Measurements from ENCODE around the gene SLC12A5.
A peak's percentile ranks its signal among the peaks of the same experiment; 100 is the strongest.

The SLC12A5 gene

DNA sequence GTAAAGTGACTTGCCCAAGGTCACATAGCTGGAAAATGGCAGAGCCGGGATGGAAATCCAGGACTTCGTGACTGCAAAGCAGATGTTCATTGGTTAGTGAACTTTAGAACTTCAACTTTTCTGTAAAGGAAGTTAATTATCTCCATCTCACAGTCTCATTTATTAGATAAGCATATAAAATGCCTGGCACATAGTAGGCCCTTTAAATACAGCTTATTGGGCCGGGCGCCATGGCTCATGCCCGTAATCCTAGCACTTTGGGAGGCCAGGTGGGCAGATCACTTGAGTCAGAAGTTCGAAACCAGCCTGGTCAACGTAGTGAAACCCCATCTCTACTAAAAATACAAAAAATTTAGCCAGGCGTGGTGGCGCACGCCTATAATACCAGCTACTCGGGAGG lies 22.1 kb upstream of the SLC12A5 start:
- H3K27ac ChIP-seq (ENCODE audit: low read depth, low read length), result no peak overlapping the region

DNA sequence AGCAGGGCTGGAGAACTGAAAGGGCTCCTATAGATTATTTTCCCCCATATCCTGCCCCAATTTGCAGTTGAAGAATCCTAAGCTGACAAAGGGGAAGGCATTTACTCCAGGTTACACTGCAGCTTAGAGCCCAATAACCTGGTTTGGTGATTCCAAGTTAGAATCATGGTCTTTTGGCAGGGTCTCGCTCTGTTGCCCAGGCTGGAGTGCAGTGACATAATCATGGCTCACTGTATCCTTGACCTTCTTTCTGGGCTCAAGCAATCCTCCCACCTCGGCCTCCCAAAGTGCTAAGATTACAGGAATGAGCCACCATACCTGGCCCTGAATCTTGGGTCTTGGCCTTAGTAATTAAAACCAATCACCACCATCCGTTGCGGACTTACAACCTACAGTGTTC lies 21.3 kb upstream of the SLC12A5 start:
- H2AFZ ChIP-seq (ENCODE audit: low read length, unreplicated experiment), result no peak overlapping the region
- no peaks in the 10 kb centered on the region for H3K79me2 ChIP-seq (ENCODE audit: control insufficient read depth, insufficient read depth, low read length, unreplicated experiment)
- H3K4me3 ChIP-seq (ENCODE audit: low read depth, low read length), result no peak overlapping the region
- peaks cover 21% of the 10 kb centered on the region for H3K4me1 ChIP-seq (ENCODE audit: control insufficient read depth, insufficient read depth, low read length, unreplicated experiment)
- H3K36me3 ChIP-seq (ENCODE audit: insufficient read depth, low read length), result no peaks in the 10 kb centered on the region
- no peak overlapping the region for H3K27ac ChIP-seq (ENCODE audit: low read depth, low read length)
- peaks cover 31% of the 10 kb centered on the region for H3K27me3 ChIP-seq (ENCODE audit: insufficient read depth, low read length)

More for the DNA sequence above, 22.1 kb upstream of the SLC12A5 start:
- Histone ChIP-seq H3K27me3 (ENCODE audit: insufficient read depth, low read length) (peaks cover 24% of the 10 kb centered on the region), H2AFZ (ENCODE audit: low read length, unreplicated experiment) (no peak overlapping the region), H3K4me3 (ENCODE audit: low read depth, low read length) (no peak overlapping the region), H3K36me3 (ENCODE audit: insufficient read depth, low read length) (no peaks in the 10 kb centered on the region), H3K4me1 (ENCODE audit: control insufficient read depth, insufficient read depth, low read length, unreplicated experiment) (peaks cover 21% of the 10 kb centered on the region), H3K79me2 (ENCODE audit: control insufficient read depth, insufficient read depth, low read length, unreplicated experiment) (no peaks in the 10 kb centered on the region)

DNA sequence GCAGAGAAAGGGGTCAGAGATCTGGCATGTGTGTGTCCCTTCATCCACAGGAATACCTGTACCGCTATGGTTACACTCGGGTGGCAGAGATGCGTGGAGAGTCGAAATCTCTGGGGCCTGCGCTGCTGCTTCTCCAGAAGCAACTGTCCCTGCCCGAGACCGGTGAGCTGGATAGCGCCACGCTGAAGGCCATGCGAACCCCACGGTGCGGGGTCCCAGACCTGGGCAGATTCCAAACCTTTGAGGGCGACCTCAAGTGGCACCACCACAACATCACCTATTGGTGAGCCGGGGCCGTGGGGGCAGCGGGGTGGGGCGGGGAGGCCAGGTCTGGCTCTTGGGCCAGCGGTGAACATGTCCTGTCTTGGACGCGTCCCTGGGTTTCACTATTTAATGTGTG lies 19.2 kb upstream of the SLC12A5 start:
- Histone ChIP-seq H3K79me2 (ENCODE audit: control insufficient read depth, insufficient read depth, low read length, unreplicated experiment) (no peaks in the 10 kb centered on the region), H3K4me1 (ENCODE audit: control insufficient read depth, insufficient read depth, low read length, unreplicated experiment) (peaks cover 19% of the 10 kb centered on the region), H3K36me3 (ENCODE audit: insufficient read depth, low read length) (no peaks in the 10 kb centered on the region), H3K27me3 (ENCODE audit: insufficient read depth, low read length) (peaks cover 38% of the 10 kb centered on the region), H3K4me3 (ENCODE audit: low read depth, low read length) (no peak overlapping the region), H3K27ac (ENCODE audit: low read depth, low read length) (no peak overlapping the region), H2AFZ (ENCODE audit: low read length, unreplicated experiment) (no peak overlapping the region)

DNA sequence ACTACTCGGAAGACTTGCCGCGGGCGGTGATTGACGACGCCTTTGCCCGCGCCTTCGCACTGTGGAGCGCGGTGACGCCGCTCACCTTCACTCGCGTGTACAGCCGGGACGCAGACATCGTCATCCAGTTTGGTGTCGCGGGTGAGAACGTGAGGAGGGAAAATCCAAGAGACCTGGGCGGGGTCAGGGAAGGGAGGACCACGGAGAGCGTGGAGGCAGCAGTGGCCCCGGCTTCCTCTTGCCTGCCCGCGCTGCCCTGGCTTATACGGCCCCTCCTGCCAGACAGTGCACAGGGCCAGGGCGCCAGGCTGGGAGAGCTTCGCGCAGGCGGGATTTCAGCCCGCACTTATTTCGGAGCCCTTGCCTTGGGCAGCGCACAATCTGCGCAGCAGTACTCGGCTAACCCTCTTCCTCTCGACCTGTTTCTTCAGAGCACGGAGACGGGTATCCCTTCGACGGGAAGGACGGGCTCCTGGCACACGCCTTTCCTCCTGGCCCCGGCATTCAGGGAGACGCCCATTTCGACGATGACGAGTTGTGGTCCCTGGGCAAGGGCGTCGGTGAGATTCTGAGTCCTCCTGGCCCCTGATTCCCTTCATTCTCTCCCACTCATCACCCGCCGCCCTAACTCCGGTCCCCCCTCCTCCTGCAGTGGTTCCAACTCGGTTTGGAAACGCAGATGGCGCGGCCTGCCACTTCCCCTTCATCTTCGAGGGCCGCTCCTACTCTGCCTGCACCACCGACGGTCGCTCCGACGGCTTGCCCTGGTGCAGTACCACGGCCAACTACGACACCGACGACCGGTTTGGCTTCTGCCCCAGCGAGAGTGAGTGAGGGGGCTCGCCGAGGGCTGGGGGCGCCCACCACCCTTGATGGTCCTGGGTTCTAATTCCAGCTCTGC lies 18.3 kb upstream of the SLC12A5 start:
- Histone ChIP-seq H3K79me2 (ENCODE audit: control insufficient read depth, insufficient read depth, low read length, unreplicated experiment) (no peaks in the 10 kb centered on the region), H3K4me1 (ENCODE audit: control insufficient read depth, insufficient read depth, low read length, unreplicated experiment) (peaks cover 10% of the 10 kb centered on the region), H2AFZ (ENCODE audit: low read length, unreplicated experiment) (peak overlapping the region; percentile 7), H3K4me3 (ENCODE audit: low read depth, low read length) (peak overlapping the region; percentile 45; the same call in 1 of the 2 replicates), H3K27ac (ENCODE audit: low read depth, low read length) (no peak overlapping the region), H3K27me3 (ENCODE audit: insufficient read depth, low read length) (peaks cover 38% of the 10 kb centered on the region), H3K36me3 (ENCODE audit: insufficient read depth, low read length) (no peaks in the 10 kb centered on the region)

DNA sequence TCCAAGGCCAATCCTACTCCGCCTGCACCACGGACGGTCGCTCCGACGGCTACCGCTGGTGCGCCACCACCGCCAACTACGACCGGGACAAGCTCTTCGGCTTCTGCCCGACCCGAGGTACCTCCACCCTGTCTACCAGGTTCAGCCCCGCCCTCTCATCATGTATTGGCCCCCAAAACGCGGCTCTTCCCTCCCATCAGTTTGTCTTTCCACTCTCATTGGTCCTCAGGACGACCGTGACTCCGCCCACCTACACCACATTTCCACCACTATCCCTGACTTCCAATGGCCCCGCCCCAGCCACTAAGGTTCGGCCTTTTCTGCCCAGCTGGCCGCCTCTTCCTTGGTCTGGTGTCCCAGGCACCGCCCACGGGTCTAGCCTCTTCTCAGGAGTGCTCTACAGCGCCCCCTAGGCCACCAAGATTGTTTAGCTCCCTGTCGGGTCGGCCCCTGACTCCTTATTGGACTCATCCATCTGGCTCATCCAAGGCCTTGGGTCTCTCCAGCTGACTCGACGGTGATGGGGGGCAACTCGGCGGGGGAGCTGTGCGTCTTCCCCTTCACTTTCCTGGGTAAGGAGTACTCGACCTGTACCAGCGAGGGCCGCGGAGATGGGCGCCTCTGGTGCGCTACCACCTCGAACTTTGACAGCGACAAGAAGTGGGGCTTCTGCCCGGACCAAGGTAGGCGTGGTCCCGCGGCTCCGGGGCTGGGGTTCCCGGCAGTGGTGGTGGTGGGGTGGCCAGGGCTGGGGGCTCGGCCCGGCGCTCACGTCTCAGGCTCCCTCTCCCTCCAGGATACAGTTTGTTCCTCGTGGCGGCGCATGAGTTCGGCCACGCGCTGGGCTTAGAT lies 17.2 kb upstream of the SLC12A5 start:
- peaks cover 38% of the 10 kb centered on the region for H3K27me3 ChIP-seq (ENCODE audit: insufficient read depth, low read length)
- no peak overlapping the region for H2AFZ ChIP-seq (ENCODE audit: low read length, unreplicated experiment)

DNA sequence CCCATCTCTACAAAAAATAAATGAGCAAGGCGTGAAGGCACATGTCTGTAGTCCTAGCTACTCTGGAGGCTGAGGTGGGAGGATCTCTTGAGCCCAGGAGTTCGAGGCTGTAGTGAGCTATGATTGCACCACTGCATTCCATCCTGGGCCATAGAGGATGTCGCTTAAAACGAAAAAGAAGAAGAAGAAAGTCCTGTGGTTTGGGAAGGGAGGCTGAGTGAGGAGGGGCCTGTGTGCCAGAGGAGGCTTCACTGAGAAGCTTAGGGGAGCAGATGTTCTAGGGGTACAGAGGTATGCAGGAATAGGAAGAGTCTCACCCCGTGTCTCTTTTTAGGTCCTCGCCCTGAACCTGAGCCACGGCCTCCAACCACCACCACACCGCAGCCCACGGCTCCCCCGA lies 16.1 kb upstream of the SLC12A5 start:
- Histone ChIP-seq H3K27ac (ENCODE audit: low read depth, low read length) (no peak overlapping the region), H3K27me3 (ENCODE audit: insufficient read depth, low read length) (peaks cover 38% of the 10 kb centered on the region), H3K36me3 (ENCODE audit: insufficient read depth, low read length) (no peaks in the 10 kb centered on the region), H3K4me3 (ENCODE audit: low read depth, low read length) (no peak overlapping the region), H2AFZ (ENCODE audit: low read length, unreplicated experiment) (no peak overlapping the region), H3K4me1 (ENCODE audit: control insufficient read depth, insufficient read depth, low read length, unreplicated experiment) (peaks cover 10% of the 10 kb centered on the region), H3K79me2 (ENCODE audit: control insufficient read depth, insufficient read depth, low read length, unreplicated experiment) (no peaks in the 10 kb centered on the region)

More for the DNA sequence above, 17.2 kb upstream of the SLC12A5 start:
- Histone ChIP-seq H3K27ac (ENCODE audit: low read depth, low read length) (no peak overlapping the region), H3K36me3 (ENCODE audit: insufficient read depth, low read length) (no peaks in the 10 kb centered on the region), H3K4me1 (ENCODE audit: control insufficient read depth, insufficient read depth, low read length, unreplicated experiment) (peaks cover 10% of the 10 kb centered on the region), H3K4me3 (ENCODE audit: low read depth, low read length) (no peak overlapping the region), H3K79me2 (ENCODE audit: control insufficient read depth, insufficient read depth, low read length, unreplicated experiment) (no peaks in the 10 kb centered on the region)

DNA sequence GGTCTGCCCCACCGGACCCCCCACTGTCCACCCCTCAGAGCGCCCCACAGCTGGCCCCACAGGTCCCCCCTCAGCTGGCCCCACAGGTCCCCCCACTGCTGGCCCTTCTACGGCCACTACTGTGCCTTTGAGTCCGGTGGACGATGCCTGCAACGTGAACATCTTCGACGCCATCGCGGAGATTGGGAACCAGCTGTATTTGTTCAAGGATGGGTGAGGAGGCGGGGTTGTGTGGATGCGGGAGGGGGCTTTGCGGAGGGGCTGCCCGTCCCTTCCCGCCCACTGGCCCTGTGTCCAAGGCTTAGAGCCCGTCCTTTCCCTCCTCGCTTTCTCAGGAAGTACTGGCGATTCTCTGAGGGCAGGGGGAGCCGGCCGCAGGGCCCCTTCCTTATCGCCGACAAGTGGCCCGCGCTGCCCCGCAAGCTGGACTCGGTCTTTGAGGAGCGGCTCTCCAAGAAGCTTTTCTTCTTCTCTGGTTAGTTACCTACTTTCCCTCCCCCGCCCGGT lies 15.6 kb upstream of the SLC12A5 start:
- Histone ChIP-seq H3K36me3 (ENCODE audit: insufficient read depth, low read length) (no peaks in the 10 kb centered on the region), H3K79me2 (ENCODE audit: control insufficient read depth, insufficient read depth, low read length, unreplicated experiment) (no peaks in the 10 kb centered on the region), H3K27me3 (ENCODE audit: insufficient read depth, low read length) (peaks cover 38% of the 10 kb centered on the region), H3K4me1 (ENCODE audit: control insufficient read depth, insufficient read depth, low read length, unreplicated experiment) (peaks cover 8% of the 10 kb centered on the region), H3K27ac (ENCODE audit: low read depth, low read length) (no peak overlapping the region), H3K4me3 (ENCODE audit: low read depth, low read length) (no peak overlapping the region), H2AFZ (ENCODE audit: low read length, unreplicated experiment) (no peak overlapping the region)

DNA sequence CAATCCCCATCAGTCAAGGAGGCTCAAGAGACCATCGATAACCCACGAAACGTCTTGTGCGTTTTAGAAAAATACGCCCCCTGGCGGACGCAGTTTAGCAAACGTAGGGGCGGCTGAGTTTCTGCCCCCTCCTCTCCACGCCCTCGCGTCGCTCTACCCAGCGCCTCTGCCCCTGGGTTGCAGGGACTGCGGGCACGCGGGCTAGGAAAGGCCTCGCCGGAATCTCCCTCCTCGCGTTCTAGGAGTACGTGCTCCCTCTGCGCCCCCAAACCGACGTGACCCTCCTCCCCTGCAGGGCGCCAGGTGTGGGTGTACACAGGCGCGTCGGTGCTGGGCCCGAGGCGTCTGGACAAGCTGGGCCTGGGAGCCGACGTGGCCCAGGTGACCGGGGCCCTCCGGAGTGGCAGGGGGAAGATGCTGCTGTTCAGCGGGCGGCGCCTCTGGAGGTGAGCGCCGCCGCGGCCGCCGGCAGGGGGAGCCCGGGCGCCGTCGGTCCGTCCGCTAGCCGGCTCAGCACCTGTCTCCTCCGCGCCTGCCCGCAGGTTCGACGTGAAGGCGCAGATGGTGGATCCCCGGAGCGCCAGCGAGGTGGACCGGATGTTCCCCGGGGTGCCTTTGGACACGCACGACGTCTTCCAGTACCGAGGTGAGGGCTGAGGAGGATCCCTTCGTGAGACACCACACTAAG lies 15.0 kb upstream of the SLC12A5 start:
- peaks cover 38% of the 10 kb centered on the region for H3K27me3 ChIP-seq (ENCODE audit: insufficient read depth, low read length)

DNA sequence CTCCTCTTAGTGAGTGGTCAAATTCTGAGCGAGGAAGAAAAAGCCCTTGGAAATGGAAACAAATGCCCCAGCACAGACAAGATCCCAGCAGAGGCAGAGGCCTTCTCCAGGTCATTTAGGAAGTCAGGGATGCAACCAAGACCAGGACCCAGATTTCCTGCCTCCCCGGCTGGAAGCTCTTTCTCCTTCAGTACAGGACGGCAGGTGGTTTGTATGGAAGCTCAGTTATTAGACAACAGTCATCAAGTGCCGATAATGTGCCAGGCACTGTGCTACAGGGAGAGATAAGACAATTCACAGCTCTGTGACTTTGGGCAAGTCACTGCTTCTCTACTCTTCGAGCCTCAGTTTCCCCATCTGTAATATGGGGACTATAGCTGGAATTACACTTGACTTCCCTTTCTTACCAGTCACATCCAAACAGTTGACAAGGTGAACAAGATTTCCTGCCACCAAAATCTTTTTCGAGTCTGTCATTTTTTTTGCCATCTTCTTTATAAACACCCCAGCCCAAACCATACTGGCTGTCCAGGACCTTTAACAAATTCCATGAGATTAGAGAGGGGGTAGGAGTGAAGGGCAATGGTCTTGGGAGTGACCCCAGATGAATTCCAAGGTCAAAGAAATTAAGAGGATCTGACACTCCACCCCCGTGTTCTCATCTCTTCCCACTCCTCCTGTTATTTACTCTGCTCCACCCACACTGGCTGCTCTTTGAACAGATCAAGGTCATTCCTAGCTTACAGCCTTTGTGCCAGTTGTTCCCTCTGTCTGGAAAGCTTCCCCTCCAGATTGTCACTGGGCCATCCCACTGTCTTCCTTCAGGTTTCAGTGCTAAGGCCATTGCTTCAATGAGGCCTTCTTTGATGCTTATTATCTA lies 14.3 kb upstream of the SLC12A5 start:
- no peak overlapping the region for H3K27ac ChIP-seq (ENCODE audit: low read depth, low read length)
- H3K4me1 ChIP-seq (ENCODE audit: control insufficient read depth, insufficient read depth, low read length, unreplicated experiment), result no peaks in the 10 kb centered on the region
- no peaks in the 10 kb centered on the region for H3K79me2 ChIP-seq (ENCODE audit: control insufficient read depth, insufficient read depth, low read length, unreplicated experiment)
- H2AFZ ChIP-seq (ENCODE audit: low read length, unreplicated experiment), result no peak overlapping the region
- peaks cover 33% of the 10 kb centered on the region for H3K27me3 ChIP-seq (ENCODE audit: insufficient read depth, low read length)
- H3K4me3 ChIP-seq (ENCODE audit: low read depth, low read length), result no peak overlapping the region
- no peaks in the 10 kb centered on the region for H3K36me3 ChIP-seq (ENCODE audit: insufficient read depth, low read length)

More for the DNA sequence above, 15.0 kb upstream of the SLC12A5 start:
- Histone ChIP-seq H3K36me3 (ENCODE audit: insufficient read depth, low read length) (no peaks in the 10 kb centered on the region), H3K4me3 (ENCODE audit: low read depth, low read length) (0 out of 2 replicates have a peak overlapping the region, but pooled peaks have one; percentile 13), H3K27ac (ENCODE audit: low read depth, low read length) (no peak overlapping the region), H2AFZ (ENCODE audit: low read length, unreplicated experiment) (no peak overlapping the region), H3K79me2 (ENCODE audit: control insufficient read depth, insufficient read depth, low read length, unreplicated experiment) (no peaks in the 10 kb centered on the region), H3K4me1 (ENCODE audit: control insufficient read depth, insufficient read depth, low read length, unreplicated experiment) (peaks cover 2% of the 10 kb centered on the region)
